Dermis blood vessel endothelial cell (primary cell): ENCODE measurements around the gene CCDC85B. TPM values are rescaled to one million over a fixed set of nuclear protein-coding genes. Genes with fewer than 3 reads are reported as not detected.

Experiments used
- DNase-seq: peaks from one replicate; pipeline ENCODE4 v3.0.0; 2010
- total RNA-seq: library from RNA; depleted of rRNA; stranded (reverse); fragments of >200 nt; gene quantifications from 2 replicates; pipeline ENCODE4 v1.2.3, GENCODE V29; 2014

The CCDC85B gene
- total RNA-seq, 1 donor from 2014 or later: 163 TPM

GRCh38 chr11:65912845-65913244, 22.4 kb downstream of the CCDC85B start:
- peak; percentile 51 for DNase-seq

GRCh38 chr11:65915101-65915820, 24.8 kb downstream of the CCDC85B start:
- no peak for DNase-seq

- peak; percentile 97 for DNase-seq
Measured at GRCh38 chr11:65915821-65916251, 25.4 kb downstream of the CCDC85B start.

GRCh38 chr11:65916391-65916790, 25.9 kb downstream of the CCDC85B start:
- no peak for DNase-seq

GRCh38 chr11:65917077-65917433, 26.6 kb downstream of the CCDC85B start:
- no peak for DNase-seq

GRCh38 chr11:65917434-65918210, 27.1 kb downstream of the CCDC85B start:
- no peak for DNase-seq

- peak; percentile 57 for DNase-seq
Measured at GRCh38 chr11:65918211-65919140, 28.0 kb downstream of the CCDC85B start, which contains the start of gene C11orf68. Gene C11orf68 (minus strand): TSS chr11:65919062. CDS start chr11:65919031, 31 bp downstream.

GRCh38 chr11:65919141-65919572, 28.7 kb downstream of the CCDC85B start, which contains the start of gene DRAP1:
Gene DRAP1 (plus strand): TSS chr11:65919426. CDS start chr11:65919502, 76 bp downstream.
- DNase-seq: peak; percentile 99

- peak; percentile 41 for DNase-seq
Measured at GRCh38 chr11:65919573-65920371, 29.3 kb downstream of the CCDC85B start.

GRCh38 chr11:65920372-65920802, 29.9 kb downstream of the CCDC85B start:
- DNase-seq: no peak

GRCh38 chr11:65921033-65921555, 30.6 kb downstream of the CCDC85B start:
- no peak for DNase-seq

- no peak for DNase-seq
Measured at GRCh38 chr11:65921876-65922275, 31.4 kb downstream of the CCDC85B start.

GRCh38 chr11:65922565-65922964, 32.1 kb downstream of the CCDC85B start:
- no peak for DNase-seq

GRCh38 chr11:65925397-65925796, 34.9 kb downstream of the CCDC85B start:
- DNase-seq: no peak

GRCh38 chr11:65927904-65928397, 37.5 kb downstream of the CCDC85B start:
- DNase-seq: no peak

- DNase-seq: no peak
Measured at GRCh38 chr11:65928667-65929066, 38.2 kb downstream of the CCDC85B start.

GRCh38 chr11:65931773-65932557, 41.5 kb downstream of the CCDC85B start:
- DNase-seq: no peak

- DNase-seq: peak; percentile 38
Measured at GRCh38 chr11:65932558-65932919, 42.1 kb downstream of the CCDC85B start.

GRCh38 chr11:65934014-65934413, 43.5 kb downstream of the CCDC85B start:
- DNase-seq: no peak

- no peak for DNase-seq
Measured at GRCh38 chr11:65937766-65938165, 47.3 kb downstream of the CCDC85B start.
